ENCODE measurements around the gene STXBP5.

Gene STXBP5

GRCh38 chr6:147212622-147213021 is 8.4 kb downstream of the STXBP5 start:
- WGBS, result 88% methylated on average over 1 of the region's 1 CpG
- Histone ChIP-seq H3K36me3 (ENCODE audit: insufficient read depth, low read length) (no peaks in the 10 kb centered on the region), H3K4me1 (ENCODE audit: insufficient read depth, low read length) (no peaks in the 10 kb centered on the region), H3K4me3 (ENCODE audit: low read length) (no peak overlapping the region), H3K27me3 (ENCODE audit: insufficient read depth, low read length) (no peaks in the 10 kb centered on the region), H3K27ac (ENCODE audit: low read depth, low read length) (no peak overlapping the region), H3K9ac (ENCODE audit: low read depth, low read length) (no peak overlapping the region), H3K9me3 (ENCODE audit: insufficient read depth, low read depth, low read length) (no peaks in the 10 kb centered on the region)

GRCh38 chr6:147213772-147214171 is 9.6 kb downstream of the STXBP5 start:
- no CpG with 5 or more reads among the region's 1 CpG for WGBS
- no peaks in the 10 kb centered on the region; the same call in 1 of the 2 replicates for H3K36me3 ChIP-seq (ENCODE audit: insufficient read depth, low read length)
- H3K27ac ChIP-seq (ENCODE audit: low read depth, low read length), result no peak overlapping the region
- H3K4me3 ChIP-seq (ENCODE audit: low read length), result no peak overlapping the region
- no peak overlapping the region for H3K9ac ChIP-seq (ENCODE audit: low read depth, low read length)
- H3K27me3 ChIP-seq (ENCODE audit: insufficient read depth, low read length), result no peaks in the 10 kb centered on the region
- no peaks in the 10 kb centered on the region for H3K4me1 ChIP-seq (ENCODE audit: insufficient read depth, low read length)
- H3K9me3 ChIP-seq (ENCODE audit: insufficient read depth, low read depth, low read length), result no peaks in the 10 kb centered on the region

- H3K9ac ChIP-seq (ENCODE audit: low read depth, low read length), result no peak overlapping the region
- no peaks in the 10 kb centered on the region for H3K9me3 ChIP-seq (ENCODE audit: insufficient read depth, low read depth, low read length)
- no peaks in the 10 kb centered on the region; the same call in 1 of the 2 replicates for H3K36me3 ChIP-seq (ENCODE audit: insufficient read depth, low read length)
- H3K27ac ChIP-seq (ENCODE audit: low read depth, low read length), result no peak overlapping the region
- H3K4me1 ChIP-seq (ENCODE audit: insufficient read depth, low read length), result no peaks in the 10 kb centered on the region
- 89% methylated on average over 3 of the region's 6 CpGs for WGBS
- H3K4me3 ChIP-seq (ENCODE audit: low read length), result no peak overlapping the region
- H3K27me3 ChIP-seq (ENCODE audit: insufficient read depth, low read length), result no peaks in the 10 kb centered on the region
Measured at GRCh38 chr6:147214248-147215227, 10.3 kb downstream of the STXBP5 start.

- Histone ChIP-seq H3K9me3 (ENCODE audit: insufficient read depth, low read depth, low read length) (no peaks in the 10 kb centered on the region), H3K4me3 (ENCODE audit: low read length) (no peak overlapping the region), H3K9ac (ENCODE audit: low read depth, low read length) (no peak overlapping the region), H3K36me3 (ENCODE audit: insufficient read depth, low read length) (no peaks in the 10 kb centered on the region; the same call in 1 of the 2 replicates), H3K27me3 (ENCODE audit: insufficient read depth, low read length) (no peaks in the 10 kb centered on the region), H3K27ac (ENCODE audit: low read depth, low read length) (no peak overlapping the region), H3K4me1 (ENCODE audit: insufficient read depth, low read length) (peaks cover 3% of the 10 kb centered on the region; the same call in 1 of the 2 replicates)
- 98% methylated on average over 3 of the region's 3 CpGs for WGBS
Measured at GRCh38 chr6:147216915-147217314, 12.7 kb downstream of the STXBP5 start.

- Histone ChIP-seq H3K27ac (ENCODE audit: low read depth, low read length) (no peak overlapping the region), H3K9me3 (ENCODE audit: insufficient read depth, low read depth, low read length) (no peaks in the 10 kb centered on the region), H3K4me3 (ENCODE audit: low read length) (no peak overlapping the region), H3K36me3 (ENCODE audit: insufficient read depth, low read length) (no peaks in the 10 kb centered on the region; the same call in 1 of the 2 replicates), H3K9ac (ENCODE audit: low read depth, low read length) (no peak overlapping the region), H3K27me3 (ENCODE audit: insufficient read depth, low read length) (no peaks in the 10 kb centered on the region), H3K4me1 (ENCODE audit: insufficient read depth, low read length) (peaks cover 5% of the 10 kb centered on the region; the same call in 1 of the 2 replicates)
- no CpG with 5 or more reads among the region's 2 CpGs for WGBS
Measured at GRCh38 chr6:147217840-147218404, 13.7 kb downstream of the STXBP5 start.

GRCh38 chr6:147218797-147219196 is 14.6 kb downstream of the STXBP5 start:
- no peaks in the 10 kb centered on the region; the same call in 1 of the 2 replicates for H3K36me3 ChIP-seq (ENCODE audit: insufficient read depth, low read length)
- H3K27ac ChIP-seq (ENCODE audit: low read depth, low read length), result no peak overlapping the region
- no peak overlapping the region for H3K4me3 ChIP-seq (ENCODE audit: low read length)
- H3K9me3 ChIP-seq (ENCODE audit: insufficient read depth, low read depth, low read length), result no peaks in the 10 kb centered on the region
- H3K27me3 ChIP-seq (ENCODE audit: insufficient read depth, low read length), result no peaks in the 10 kb centered on the region
- H3K4me1 ChIP-seq (ENCODE audit: insufficient read depth, low read length), result peaks cover 5% of the 10 kb centered on the region; the same call in 1 of the 2 replicates
- 95% methylated on average over 3 of the region's 3 CpGs for WGBS
- H3K9ac ChIP-seq (ENCODE audit: low read depth, low read length), result no peak overlapping the region

GRCh38 chr6:147219463-147219862 is 15.2 kb downstream of the STXBP5 start:
- Histone ChIP-seq H3K9me3 (ENCODE audit: insufficient read depth, low read depth, low read length) (no peaks in the 10 kb centered on the region), H3K9ac (ENCODE audit: low read depth, low read length) (no peak overlapping the region), H3K36me3 (ENCODE audit: insufficient read depth, low read length) (no peaks in the 10 kb centered on the region; the same call in 1 of the 2 replicates), H3K27ac (ENCODE audit: low read depth, low read length) (no peak overlapping the region), H3K27me3 (ENCODE audit: insufficient read depth, low read length) (no peaks in the 10 kb centered on the region), H3K4me3 (ENCODE audit: low read length) (no peak overlapping the region), H3K4me1 (ENCODE audit: insufficient read depth, low read length) (peaks cover 5% of the 10 kb centered on the region; the same call in 1 of the 2 replicates)
- 85% methylated on average over 1 of the region's 1 CpG for WGBS

- Histone ChIP-seq H3K4me3 (ENCODE audit: low read length) (no peak overlapping the region), H3K4me1 (ENCODE audit: insufficient read depth, low read length) (peaks cover 5% of the 10 kb centered on the region; the same call in 1 of the 2 replicates), H3K27me3 (ENCODE audit: insufficient read depth, low read length) (no peaks in the 10 kb centered on the region), H3K9me3 (ENCODE audit: insufficient read depth, low read depth, low read length) (no peaks in the 10 kb centered on the region), H3K9ac (ENCODE audit: low read depth, low read length) (no peak overlapping the region), H3K27ac (ENCODE audit: low read depth, low read length) (no peak overlapping the region), H3K36me3 (ENCODE audit: insufficient read depth, low read length) (no peaks in the 10 kb centered on the region; the same call in 1 of the 2 replicates)
- 97% methylated on average over 1 of the region's 2 CpGs for WGBS
Measured at GRCh38 chr6:147220345-147220744, 16.1 kb downstream of the STXBP5 start.

- H3K36me3 ChIP-seq (ENCODE audit: insufficient read depth, low read length), result no peaks in the 10 kb centered on the region; the same call in 1 of the 2 replicates
- WGBS, result 98% methylated on average over 3 of the region's 4 CpGs
- H3K9me3 ChIP-seq (ENCODE audit: insufficient read depth, low read depth, low read length), result no peaks in the 10 kb centered on the region
- H3K9ac ChIP-seq (ENCODE audit: low read depth, low read length), result no peak overlapping the region
- no peak overlapping the region for H3K27ac ChIP-seq (ENCODE audit: low read depth, low read length)
- no peak overlapping the region for H3K4me3 ChIP-seq (ENCODE audit: low read length)
- peaks cover 5% of the 10 kb centered on the region; the same call in 1 of the 2 replicates for H3K4me1 ChIP-seq (ENCODE audit: insufficient read depth, low read length)
- no peaks in the 10 kb centered on the region for H3K27me3 ChIP-seq (ENCODE audit: insufficient read depth, low read length)
Measured at GRCh38 chr6:147221739-147222138, 17.5 kb downstream of the STXBP5 start.

- H3K9me3 ChIP-seq (ENCODE audit: insufficient read depth, low read depth, low read length), result no peaks in the 10 kb centered on the region
- 82% methylated on average over 4 of the region's 4 CpGs for WGBS
- H3K4me1 ChIP-seq (ENCODE audit: insufficient read depth, low read length), result peaks cover 5% of the 10 kb centered on the region; the same call in 1 of the 2 replicates
- no peaks in the 10 kb centered on the region for H3K27me3 ChIP-seq (ENCODE audit: insufficient read depth, low read length)
- H3K4me3 ChIP-seq (ENCODE audit: low read length), result no peak overlapping the region
- no peak overlapping the region for H3K9ac ChIP-seq (ENCODE audit: low read depth, low read length)
- H3K36me3 ChIP-seq (ENCODE audit: insufficient read depth, low read length), result no peaks in the 10 kb centered on the region; the same call in 1 of the 2 replicates
- no peak overlapping the region for H3K27ac ChIP-seq (ENCODE audit: low read depth, low read length)
Measured at GRCh38 chr6:147222160-147222838, 18.1 kb downstream of the STXBP5 start.

All from HUES64 (cell line).